ENCODE measurements around the gene MRPS18A. TPM values are rescaled to one million over a fixed set of nuclear protein-coding genes. Genes with fewer than 3 reads are reported as not detected.

The MRPS18A gene
- total and polyA plus RNA-seq, 9 of the 15 experiments (the other 6 are each of a cell fraction or from before 2014, with no cell fraction given) = 87.5 to 243 (median 125) TPM

DNA sequence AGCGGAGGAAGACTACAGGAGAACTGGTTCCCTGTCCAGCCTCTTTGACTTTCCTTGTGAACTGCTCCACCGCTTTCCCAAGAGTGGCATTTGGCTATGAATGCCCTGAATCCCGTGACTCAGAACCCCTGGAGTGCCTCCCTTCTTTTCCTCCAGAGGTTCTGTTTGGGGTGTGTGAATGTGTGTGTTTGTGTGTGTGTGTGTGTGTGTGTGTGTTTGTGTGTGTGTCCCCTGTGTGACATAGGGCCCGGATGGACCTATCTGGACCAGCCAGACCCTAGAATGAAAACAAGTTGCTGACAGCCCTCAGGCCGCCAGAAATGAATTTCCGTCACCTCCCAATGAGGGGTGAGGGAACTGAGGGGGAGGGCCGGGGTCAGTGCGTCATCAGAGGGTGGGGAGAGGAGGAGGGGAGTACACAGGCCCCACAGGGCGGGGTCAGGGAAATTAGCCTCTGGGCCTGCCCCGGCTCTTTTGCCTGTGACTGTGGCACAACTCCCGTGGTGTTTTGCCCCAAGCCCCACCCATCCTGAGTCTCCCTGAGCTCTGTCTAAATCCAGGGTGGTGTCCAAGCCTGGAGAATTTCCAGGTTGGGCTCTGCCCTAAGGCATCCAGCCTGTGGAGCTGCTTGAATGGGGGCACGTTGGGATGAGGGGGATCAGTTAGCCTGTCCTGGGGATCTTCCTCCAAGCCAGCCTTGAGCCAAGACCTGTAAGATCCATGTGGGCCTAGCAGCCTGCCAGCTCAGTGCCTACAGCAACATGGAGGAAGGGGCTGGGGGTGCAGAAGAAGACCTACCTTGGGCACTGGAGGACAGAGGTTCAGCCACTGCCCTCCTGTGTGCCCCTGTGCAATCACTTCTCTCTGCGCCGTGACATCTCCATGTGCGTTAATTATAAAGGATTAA, 15.2 kb upstream of the MRPS18A start (continued):
- TF ChIP-seq, protein P1, sequence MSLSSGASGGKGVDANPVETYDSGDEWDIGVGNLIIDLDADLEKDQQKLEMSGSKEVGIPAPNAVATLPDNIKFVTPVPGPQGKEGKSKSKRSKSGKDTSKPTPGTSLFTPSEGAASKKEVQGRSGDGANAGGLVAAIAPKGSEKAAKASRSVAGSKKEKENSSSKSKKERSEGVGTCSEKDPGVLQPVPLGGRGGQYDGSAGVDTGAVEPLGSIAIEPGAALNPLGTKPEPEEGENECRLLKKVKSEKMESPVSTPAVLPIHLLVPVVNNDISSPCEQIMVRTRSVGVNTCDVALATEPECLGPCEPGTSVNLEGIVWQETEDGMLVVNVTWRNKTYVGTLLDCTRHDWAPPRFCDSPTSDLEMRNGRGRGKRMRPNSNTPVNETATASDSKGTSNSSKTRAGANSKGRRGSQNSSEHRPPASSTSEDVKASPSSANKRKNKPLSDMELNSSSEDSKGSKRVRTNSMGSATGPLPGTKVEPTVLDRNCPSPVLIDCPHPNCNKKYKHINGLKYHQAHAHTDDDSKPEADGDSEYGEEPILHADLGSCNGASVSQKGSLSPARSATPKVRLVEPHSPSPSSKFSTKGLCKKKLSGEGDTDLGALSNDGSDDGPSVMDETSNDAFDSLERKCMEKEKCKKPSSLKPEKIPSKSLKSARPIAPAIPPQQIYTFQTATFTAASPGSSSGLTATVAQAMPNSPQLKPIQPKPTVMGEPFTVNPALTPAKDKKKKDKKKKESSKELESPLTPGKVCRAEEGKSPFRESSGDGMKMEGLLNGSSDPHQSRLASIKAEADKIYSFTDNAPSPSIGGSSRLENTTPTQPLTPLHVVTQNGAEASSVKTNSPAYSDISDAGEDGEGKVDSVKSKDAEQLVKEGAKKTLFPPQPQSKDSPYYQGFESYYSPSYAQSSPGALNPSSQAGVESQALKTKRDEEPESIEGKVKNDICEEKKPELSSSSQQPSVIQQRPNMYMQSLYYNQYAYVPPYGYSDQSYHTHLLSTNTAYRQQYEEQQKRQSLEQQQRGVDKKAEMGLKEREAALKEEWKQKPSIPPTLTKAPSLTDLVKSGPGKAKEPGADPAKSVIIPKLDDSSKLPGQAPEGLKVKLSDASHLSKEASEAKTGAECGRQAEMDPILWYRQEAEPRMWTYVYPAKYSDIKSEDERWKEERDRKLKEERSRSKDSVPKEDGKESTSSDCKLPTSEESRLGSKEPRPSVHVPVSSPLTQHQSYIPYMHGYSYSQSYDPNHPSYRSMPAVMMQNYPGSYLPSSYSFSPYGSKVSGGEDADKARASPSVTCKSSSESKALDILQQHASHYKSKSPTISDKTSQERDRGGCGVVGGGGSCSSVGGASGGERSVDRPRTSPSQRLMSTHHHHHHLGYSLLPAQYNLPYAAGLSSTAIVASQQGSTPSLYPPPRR (CRISPR knock-in tag; IDR thresholded peaks at IDR 0.05; ENCODE audit: borderline replicate concordance) = no peak
- TF ChIP-seq ESRRA (IDR thresholded peaks at IDR 0.05; ENCODE audit: borderline replicate concordance, low read depth) (no peak; the same call in 1 of the 2 replicates), NR2C2 (CRISPR knock-in tag; IDR thresholded peaks at IDR 0.05) (no peak), NR2C2 (tag; IDR thresholded peaks at IDR 0.05) (peak; percentile 87), TAF9B (IDR thresholded peaks at IDR 0.05; ENCODE audit: partially characterized antibody) (no peak), HSF4 (CRISPR knock-in tag; IDR thresholded peaks at IDR 0.05; ENCODE audit: borderline replicate concordance) (no peak), ARID4B (CRISPR knock-in tag; IDR thresholded peaks at IDR 0.05) (no peak; the same call in 1 of the 2 replicates)
- TF ChIP-seq, protein P2, sequence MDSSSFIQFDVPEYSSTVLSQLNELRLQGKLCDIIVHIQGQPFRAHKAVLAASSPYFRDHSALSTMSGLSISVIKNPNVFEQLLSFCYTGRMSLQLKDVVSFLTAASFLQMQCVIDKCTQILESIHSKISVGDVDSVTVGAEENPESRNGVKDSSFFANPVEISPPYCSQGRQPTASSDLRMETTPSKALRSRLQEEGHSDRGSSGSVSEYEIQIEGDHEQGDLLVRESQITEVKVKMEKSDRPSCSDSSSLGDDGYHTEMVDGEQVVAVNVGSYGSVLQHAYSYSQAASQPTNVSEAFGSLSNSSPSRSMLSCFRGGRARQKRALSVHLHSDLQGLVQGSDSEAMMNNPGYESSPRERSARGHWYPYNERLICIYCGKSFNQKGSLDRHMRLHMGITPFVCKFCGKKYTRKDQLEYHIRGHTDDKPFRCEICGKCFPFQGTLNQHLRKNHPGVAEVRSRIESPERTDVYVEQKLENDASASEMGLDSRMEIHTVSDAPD (CRISPR knock-in tag; IDR thresholded peaks at IDR 0.05) = no peak
- TF ChIP-seq, protein P3, sequence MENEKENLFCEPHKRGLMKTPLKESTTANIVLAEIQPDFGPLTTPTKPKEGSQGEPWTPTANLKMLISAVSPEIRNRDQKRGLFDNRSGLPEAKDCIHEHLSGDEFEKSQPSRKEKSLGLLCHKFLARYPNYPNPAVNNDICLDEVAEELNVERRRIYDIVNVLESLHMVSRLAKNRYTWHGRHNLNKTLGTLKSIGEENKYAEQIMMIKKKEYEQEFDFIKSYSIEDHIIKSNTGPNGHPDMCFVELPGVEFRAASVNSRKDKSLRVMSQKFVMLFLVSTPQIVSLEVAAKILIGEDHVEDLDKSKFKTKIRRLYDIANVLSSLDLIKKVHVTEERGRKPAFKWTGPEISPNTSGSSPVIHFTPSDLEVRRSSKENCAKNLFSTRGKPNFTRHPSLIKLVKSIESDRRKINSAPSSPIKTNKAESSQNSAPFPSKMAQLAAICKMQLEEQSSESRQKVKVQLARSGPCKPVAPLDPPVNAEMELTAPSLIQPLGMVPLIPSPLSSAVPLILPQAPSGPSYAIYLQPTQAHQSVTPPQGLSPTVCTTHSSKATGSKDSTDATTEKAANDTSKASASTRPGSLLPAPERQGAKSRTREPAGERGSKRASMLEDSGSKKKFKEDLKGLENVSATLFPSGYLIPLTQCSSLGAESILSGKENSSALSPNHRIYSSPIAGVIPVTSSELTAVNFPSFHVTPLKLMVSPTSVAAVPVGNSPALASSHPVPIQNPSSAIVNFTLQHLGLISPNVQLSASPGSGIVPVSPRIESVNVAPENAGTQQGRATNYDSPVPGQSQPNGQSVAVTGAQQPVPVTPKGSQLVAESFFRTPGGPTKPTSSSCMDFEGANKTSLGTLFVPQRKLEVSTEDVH (IDR thresholded peaks at IDR 0.05; ENCODE audit: low read depth, partially characterized antibody) = peak; percentile 80
